ENCODE results near the gene GLYATL1B.
A peak's percentile ranks its signal among the peaks of the same experiment; 100 is the strongest.
"Not testable (repeated sequence)": the region's sequence is repeated elsewhere in the genome, so short reads cannot be mapped to it uniquely, and the experiment has no call there.

The GLYATL1B gene

DNA sequence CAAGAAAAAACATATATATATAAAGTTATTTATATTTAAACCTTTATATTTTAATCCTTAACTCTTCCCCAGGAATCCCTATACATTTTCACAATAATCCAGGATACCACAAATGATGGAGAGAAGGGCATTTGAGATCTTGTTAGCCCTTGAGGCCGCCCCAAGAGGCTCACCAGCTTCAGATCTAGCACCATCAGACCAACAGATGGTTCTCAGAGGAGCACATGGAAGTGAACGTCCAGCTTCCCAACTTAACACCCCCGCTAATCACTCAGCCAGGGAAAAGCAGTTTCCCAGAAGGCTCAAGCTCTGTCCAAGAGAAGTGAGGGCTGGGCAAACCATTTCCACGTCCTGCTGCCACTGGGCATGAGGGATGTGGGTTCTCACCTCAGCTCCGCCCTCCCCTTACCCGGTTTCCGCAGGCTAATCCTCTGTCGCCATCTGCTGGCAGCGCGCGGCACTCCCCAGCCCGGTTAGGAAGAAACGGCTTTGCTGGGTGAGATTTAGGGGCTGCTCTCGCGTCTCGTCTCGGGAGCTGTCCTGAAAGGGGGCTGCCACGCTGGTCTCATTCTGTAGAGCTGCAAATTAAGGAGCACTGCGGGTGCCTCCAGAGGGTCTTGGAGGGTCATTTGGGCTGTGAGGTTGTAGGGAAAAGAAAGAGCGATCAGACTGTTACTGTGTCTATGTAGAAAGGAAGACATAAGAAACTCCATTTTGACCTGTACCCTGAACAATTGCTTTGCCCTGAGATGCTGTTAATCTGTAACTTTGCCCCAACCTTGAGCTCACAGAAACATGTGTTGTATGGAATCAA lies 49.7 kb downstream of the GLYATL1B start:
- WGBS, 2 experiments (ENCODE audit: insufficient coverage in 2 of 2), result 16 to 17% methylated on average over 17 to 19 of the region's 20 CpGs
- Histone ChIP-seq H3K4me3 (ENCODE audit: extremely low read depth, insufficient read depth, low read length, poor library complexity, severe bottlenecking) (no peak overlapping the region), H3K4me1 (ENCODE audit: control insufficient read depth, insufficient read depth, low read length, poor library complexity, severe bottlenecking) (no peaks in the 10 kb centered on the region), H3K27ac (ENCODE audit: low read depth, low read length, severe bottlenecking) (no peak overlapping the region), H3K36me3 (ENCODE audit: control insufficient read depth, insufficient read depth, low read length) (no peaks in the 10 kb centered on the region), H3K9me3 (ENCODE audit: control insufficient read depth, low read length) (peaks cover 10% of the 10 kb centered on the region)

DNA sequence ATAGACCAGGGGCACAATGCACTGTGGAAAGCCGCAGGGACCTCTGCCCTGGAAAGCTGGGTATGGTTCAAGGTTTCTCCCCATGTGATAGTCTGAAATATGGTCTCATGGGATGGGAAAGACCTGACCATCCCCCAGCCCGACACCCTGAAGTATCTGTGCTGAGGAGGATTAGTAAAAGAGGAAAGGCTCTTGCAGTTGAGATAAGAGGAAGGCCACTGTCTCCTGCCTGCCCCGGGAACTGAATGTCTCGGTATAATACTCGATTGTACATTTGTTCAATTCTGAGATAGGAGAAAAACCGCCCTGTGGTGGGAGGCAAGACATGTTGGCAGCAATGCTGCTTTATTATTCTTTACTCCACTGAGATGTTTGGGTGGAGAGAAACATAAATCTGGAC lies 50.4 kb downstream of the GLYATL1B start:
- WGBS, 2 experiments (ENCODE audit: insufficient coverage in 2 of 2), result 87 to 88% methylated on average over 2 of the region's 6 CpGs
- not testable (repeated sequence) for H3K4me1 ChIP-seq (ENCODE audit: control insufficient read depth, insufficient read depth, low read length, poor library complexity, severe bottlenecking); H3K27ac ChIP-seq (ENCODE audit: low read depth, low read length, severe bottlenecking); H3K4me3 ChIP-seq (ENCODE audit: extremely low read depth, insufficient read depth, low read length, poor library complexity, severe bottlenecking); H3K36me3 ChIP-seq (ENCODE audit: control insufficient read depth, insufficient read depth, low read length); H3K9me3 ChIP-seq (ENCODE audit: control insufficient read depth, low read length)

DNA sequence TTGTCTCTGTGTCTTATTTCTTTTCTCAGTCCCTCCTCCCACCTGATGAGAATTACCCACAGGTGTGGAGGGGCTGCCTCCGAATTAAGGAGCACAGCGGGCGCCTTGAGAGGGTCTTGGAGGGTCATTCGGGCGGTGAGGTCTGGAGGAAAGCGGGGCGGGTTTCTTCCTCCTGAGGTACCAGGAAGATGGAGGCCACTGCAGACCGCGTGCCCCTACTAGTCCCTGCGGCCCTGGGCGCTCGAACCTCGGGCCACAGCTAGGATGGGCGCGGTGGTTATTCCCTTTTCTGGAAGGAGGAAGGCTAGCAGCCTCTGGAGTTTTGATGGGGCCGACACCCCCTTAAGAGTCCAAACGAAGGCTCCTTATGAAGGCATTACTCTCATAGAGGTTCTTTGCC lies 51.1 kb downstream of the GLYATL1B start:
- no peak overlapping the region for H3K27ac ChIP-seq (ENCODE audit: low read depth, low read length, severe bottlenecking)
- WGBS, 2 experiments (ENCODE audit: insufficient coverage in 2 of 2), result 94 to 98% methylated on average over 13 to 16 of the region's 17 CpGs
- no peaks in the 10 kb centered on the region for H3K9me3 ChIP-seq (ENCODE audit: control insufficient read depth, low read length)

DNA sequence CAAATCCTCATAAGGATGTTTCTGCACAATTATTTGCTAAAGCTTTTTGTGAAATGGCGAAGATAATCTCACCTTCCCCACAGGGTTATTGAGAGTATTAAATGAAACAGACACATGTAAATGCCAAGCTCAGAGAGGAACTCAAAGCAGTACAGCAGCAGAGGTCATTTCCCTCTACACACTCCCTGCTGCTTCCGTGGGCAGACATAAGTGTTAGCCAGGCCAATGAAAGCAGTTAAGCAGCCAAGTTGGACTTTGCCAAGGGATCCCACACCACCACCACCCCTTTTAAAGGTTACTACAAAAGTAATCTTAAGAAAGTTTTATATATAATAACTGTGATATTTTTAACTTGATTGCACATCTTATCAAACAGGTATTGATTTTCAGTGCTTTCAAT lies 52.5 kb downstream of the GLYATL1B start:
- Histone ChIP-seq H3K4me3 (ENCODE audit: extremely low read depth, insufficient read depth, low read length, poor library complexity, severe bottlenecking) (no peak overlapping the region), H3K36me3 (ENCODE audit: control insufficient read depth, insufficient read depth, low read length) (no peaks in the 10 kb centered on the region), H3K9me3 (ENCODE audit: control insufficient read depth, low read length) (no peaks in the 10 kb centered on the region), H3K4me1 (ENCODE audit: control insufficient read depth, insufficient read depth, low read length, poor library complexity, severe bottlenecking) (no peaks in the 10 kb centered on the region), H3K27ac (ENCODE audit: low read depth, low read length, severe bottlenecking) (no peak overlapping the region)
- WGBS, 2 experiments (ENCODE audit: insufficient coverage in 2 of 2), result no CpG with 5 or more reads among the region's 2 CpGs

More for the DNA sequence above, 51.1 kb downstream of the GLYATL1B start:
- H3K36me3 ChIP-seq (ENCODE audit: control insufficient read depth, insufficient read depth, low read length), result no peaks in the 10 kb centered on the region
- no peak overlapping the region for H3K4me3 ChIP-seq (ENCODE audit: extremely low read depth, insufficient read depth, low read length, poor library complexity, severe bottlenecking)
- no peaks in the 10 kb centered on the region for H3K4me1 ChIP-seq (ENCODE audit: control insufficient read depth, insufficient read depth, low read length, poor library complexity, severe bottlenecking)

DNA sequence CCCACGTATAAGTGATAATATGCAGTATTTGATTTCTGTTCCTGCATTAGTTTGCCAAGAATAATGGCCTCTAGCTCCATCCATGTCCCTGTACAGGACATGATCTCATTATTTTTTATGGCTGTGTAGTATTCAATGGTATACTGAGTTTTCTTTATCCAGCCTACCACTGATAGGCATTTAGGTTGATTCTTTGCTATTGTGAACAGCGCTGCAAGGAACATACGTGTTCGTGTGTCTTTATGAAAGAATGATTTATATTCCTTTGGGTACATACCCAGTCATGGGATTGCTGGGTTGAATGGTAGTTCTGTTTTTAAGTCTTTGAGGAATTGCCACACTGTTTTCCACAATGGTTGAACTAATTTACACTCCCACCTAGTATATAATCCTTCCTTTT lies 55.1 kb downstream of the GLYATL1B start:
- no peak overlapping the region for H3K27ac ChIP-seq (ENCODE audit: low read depth, low read length, severe bottlenecking)
- WGBS, 2 experiments (ENCODE audit: insufficient coverage in 2 of 2), result 96 to 100% methylated on average over 1 to 3 of the region's 4 CpGs
- no peaks in the 10 kb centered on the region for H3K4me1 ChIP-seq (ENCODE audit: control insufficient read depth, insufficient read depth, low read length, poor library complexity, severe bottlenecking)
- no peaks in the 10 kb centered on the region for H3K9me3 ChIP-seq (ENCODE audit: control insufficient read depth, low read length)
- no peak overlapping the region for H3K4me3 ChIP-seq (ENCODE audit: extremely low read depth, insufficient read depth, low read length, poor library complexity, severe bottlenecking)
- no peaks in the 10 kb centered on the region for H3K36me3 ChIP-seq (ENCODE audit: control insufficient read depth, insufficient read depth, low read length)

DNA sequence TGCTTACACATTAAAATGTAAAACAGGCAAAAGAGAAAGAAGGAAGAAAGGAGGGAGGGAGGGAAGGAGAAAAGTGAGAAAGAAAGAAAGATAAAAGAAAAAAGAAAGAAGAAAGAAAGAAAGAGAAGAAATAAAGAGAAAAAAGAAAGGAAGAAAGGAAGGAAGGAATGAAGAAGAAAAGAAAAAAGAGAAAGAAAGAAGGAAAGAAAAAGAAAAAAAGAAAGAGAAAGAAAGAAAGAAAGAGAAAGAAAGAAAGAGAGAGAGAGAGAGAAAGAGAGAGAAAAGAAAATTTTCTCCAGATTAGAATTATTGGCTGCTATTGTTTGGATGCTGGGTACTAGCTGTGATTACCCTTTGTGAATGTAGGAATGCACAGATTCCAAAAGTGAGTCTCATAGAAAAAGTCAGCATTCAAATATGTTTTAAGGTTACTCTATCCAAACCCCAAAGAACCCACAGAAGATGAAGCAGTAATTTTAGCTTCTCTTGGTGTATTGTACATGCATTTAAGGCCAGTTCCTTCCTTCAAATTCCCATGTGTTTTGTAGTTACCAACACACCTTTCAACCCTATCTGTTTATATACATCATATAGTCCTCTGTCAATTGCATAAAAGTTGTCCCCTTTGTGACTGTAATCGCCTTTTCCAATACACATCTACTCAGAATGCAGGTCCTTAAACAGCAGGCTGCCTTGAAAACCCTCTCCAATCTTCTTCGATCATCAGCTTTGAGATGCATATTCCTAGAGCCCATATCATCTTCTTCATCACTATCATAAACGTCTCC lies 55.8 kb downstream of the GLYATL1B start:
- 27 to 37% methylated on average over 3 of the region's 3 CpGs for WGBS, 2 experiments (ENCODE audit: insufficient coverage in 2 of 2)
- Histone ChIP-seq H3K36me3 (ENCODE audit: control insufficient read depth, insufficient read depth, low read length) (no peaks in the 10 kb centered on the region), H3K27ac (ENCODE audit: low read depth, low read length, severe bottlenecking) (no peak overlapping the region), H3K4me3 (ENCODE audit: extremely low read depth, insufficient read depth, low read length, poor library complexity, severe bottlenecking) (peak overlapping the region; percentile 55), H3K9me3 (ENCODE audit: control insufficient read depth, low read length) (no peaks in the 10 kb centered on the region), H3K4me1 (ENCODE audit: control insufficient read depth, insufficient read depth, low read length, poor library complexity, severe bottlenecking) (no peaks in the 10 kb centered on the region)

DNA sequence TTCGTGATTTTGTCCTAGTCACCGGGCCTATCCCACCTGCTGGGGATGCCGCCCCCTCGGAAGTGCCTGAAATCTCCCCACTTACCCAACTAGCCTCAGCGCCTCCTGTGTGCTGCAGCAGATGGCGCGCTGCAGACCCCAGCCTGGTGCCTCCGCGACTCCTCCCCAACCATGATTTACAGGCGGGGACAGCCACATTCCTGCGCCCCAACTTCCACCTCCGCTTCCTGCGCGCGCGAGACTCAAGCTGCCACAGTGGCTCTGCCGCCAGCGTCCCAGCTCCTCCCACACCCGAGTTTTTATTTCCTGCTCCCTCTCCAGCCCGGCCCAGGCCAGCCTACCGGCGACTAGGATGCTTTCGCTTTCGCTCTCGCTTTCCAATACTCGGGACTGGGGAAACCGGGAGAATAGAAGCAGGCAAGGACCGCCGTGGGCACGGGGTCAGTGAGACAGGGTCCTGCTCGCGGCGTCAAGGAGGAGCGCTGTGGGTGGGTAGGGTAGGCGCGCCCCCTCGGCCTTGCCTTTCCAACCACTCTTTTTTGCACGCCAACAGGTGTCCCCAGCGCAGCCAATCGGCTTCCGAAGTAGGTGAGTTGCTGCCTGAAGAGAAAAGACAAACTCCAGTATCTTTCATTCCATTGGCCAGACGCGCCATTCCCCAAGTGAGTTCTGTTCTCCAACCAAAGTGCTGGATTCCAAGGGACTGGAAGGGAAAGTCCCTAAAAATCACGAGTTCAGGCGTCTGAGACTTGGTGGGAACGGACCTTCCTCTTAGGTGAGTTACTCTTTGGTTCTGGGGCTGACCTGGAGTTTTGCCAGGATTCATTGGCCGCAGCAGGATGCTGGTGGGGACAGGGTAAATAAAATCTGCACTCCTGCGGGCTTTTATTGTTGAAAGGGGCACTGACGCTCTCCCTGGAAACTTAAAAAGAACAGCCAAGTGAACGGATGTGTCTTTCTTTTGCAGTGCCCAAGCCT lies 56.7 kb downstream of the GLYATL1B start, which contains the start of gene FAM111A:
Gene FAM111A (plus strand): TSS at position 327 of the 978 bp plus-strand sequence. CDS start 6,017 bp downstream, outside the sequence.
- Histone ChIP-seq H3K9me3 (ENCODE audit: control insufficient read depth, low read length) (no peaks in the 10 kb centered on the region), H3K36me3 (ENCODE audit: control insufficient read depth, insufficient read depth, low read length) (no peaks in the 10 kb centered on the region), H3K4me1 (ENCODE audit: control insufficient read depth, insufficient read depth, low read length, poor library complexity, severe bottlenecking) (no peaks in the 10 kb centered on the region), H3K4me3 (ENCODE audit: extremely low read depth, insufficient read depth, low read length, poor library complexity, severe bottlenecking) (peak within 1 kb of the TSS; percentile 55), H3K27ac (ENCODE audit: low read depth, low read length, severe bottlenecking) (peak within 1 kb of the TSS; percentile 30)
- WGBS, 2 experiments (ENCODE audit: insufficient coverage in 2 of 2), result 4 to 6% methylated on average over 36 to 39 of the region's 50 CpGs

DNA sequence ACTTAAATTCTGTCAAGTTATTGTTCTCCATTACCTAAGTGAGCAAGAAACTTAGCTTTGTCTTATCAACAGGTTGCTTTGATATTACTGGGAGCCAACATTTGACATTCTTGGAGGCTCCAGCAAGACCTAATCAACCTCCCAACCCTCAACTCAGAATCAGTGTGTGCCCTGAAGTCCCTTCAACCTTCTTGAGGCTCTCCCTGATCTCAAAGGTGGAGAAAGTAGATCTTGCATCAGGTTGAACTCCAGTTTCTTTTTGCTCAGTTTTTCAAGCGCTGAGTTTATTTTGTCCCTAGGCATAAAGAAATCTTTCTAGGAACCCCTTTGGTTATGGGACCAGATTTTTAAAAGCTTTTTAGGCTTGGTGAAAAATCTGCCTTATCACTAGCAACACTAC lies 58.0 kb downstream of the GLYATL1B start:
- H3K27ac ChIP-seq (ENCODE audit: low read depth, low read length, severe bottlenecking), result no peak overlapping the region
- no peak overlapping the region for H3K4me3 ChIP-seq (ENCODE audit: extremely low read depth, insufficient read depth, low read length, poor library complexity, severe bottlenecking)
- 100% methylated on average over 1 of the region's 1 CpG for WGBS, 2 experiments (ENCODE audit: insufficient coverage in 2 of 2)
- H3K4me1 ChIP-seq (ENCODE audit: control insufficient read depth, insufficient read depth, low read length, poor library complexity, severe bottlenecking), result no peaks in the 10 kb centered on the region
- no peaks in the 10 kb centered on the region for H3K36me3 ChIP-seq (ENCODE audit: control insufficient read depth, insufficient read depth, low read length)
- no peaks in the 10 kb centered on the region for H3K9me3 ChIP-seq (ENCODE audit: control insufficient read depth, low read length)

All from mesodermal cell (in vitro differentiated cells).